K562 (cell line): ENCODE data around the gene HPSE2. TPM values are rescaled to one million over a fixed set of nuclear protein-coding genes. Genes with fewer than 3 reads are reported as not detected.

ENCODE experiments used
- ATAC-seq: fragments of 200-7000 bp; cut with Tn5 transposase; 3 replicates; pipeline ENCODE4 v1.9.1; 2020; ENCODE audit warnings: moderate library complexity
- BruUV-seq: library from RNA; stranded (reverse); fragments of 400-500 nt; replicated peaks from 2 replicates; lab custom pipeline; 2021; lab: Mats Ljungman, UMichigan
- CTCF ChIA-PET: fragments of 300-600 bp; formaldehyde crosslinking; extraction: SDS; loops from one replicate; lab custom pipeline; 2021; ENCODE audit warnings: low intra/inter-chr PET ratio; lab: Yijun Ruan, JAX
- POLR2A ChIA-PET: fragments of 300-600, 350-650 bp; sonication (Branson Sonifier 250); formaldehyde crosslinking; extraction: SDS; loops from one replicate; lab custom pipeline; 2021; ENCODE audit warnings: antibody characterized with exemption, inconsistent platforms; lab: Yijun Ruan, JAX
- DNase-seq, 4 experiments: peaks; one replicate each; pipeline versions ENCODE4 v3.0.0 to v3.0.0-alpha.2; 2011 to 2018; ENCODE audit warnings: low spot score in 3 of 4, mixed read lengths in 3 of 4; ENCODE audit errors: extremely low read depth in 1 of 4
- FAIRE-seq: peaks from 2 replicates; lab custom pipeline; 2011; peaks lifted over from hg19 to GRCh38; lab: Jason Lieb, UNC
- H2AFZ ChIP-seq: 2 replicates; pipeline ENCODE4 v1.6.0; 2011; ENCODE audit warnings: low read depth, low read length, control low read depth, inconsistent platforms
- H3K27ac ChIP-seq: fragments of 200-600 bp; 3 replicates; pipeline ENCODE4 v1.8.0; 2011; ENCODE audit warnings: low read depth, mild to moderate bottlenecking, control low read depth, inconsistent platforms, low read length, moderate library complexity, mixed read lengths; ENCODE audit errors: extremely low read depth
- H3K27me3 ChIP-seq, 2 experiments: fragments of 300-600 bp in 1 of 2; 2 replicates in 1 of 2; 3 replicates in 1 of 2; pipeline versions ENCODE4 v1.6.0 to v1.8.0; 2011; ENCODE audit warnings: inconsistent platforms in 2 of 2, low read length in 2 of 2, mild to moderate bottlenecking in 1 of 2, mixed read lengths in 1 of 2, moderate library complexity in 1 of 2; ENCODE audit not compliant: control insufficient read depth in 2 of 2, insufficient read depth in 2 of 2
- H3K36me3 ChIP-seq: fragments of 300-600 bp; 3 replicates; pipeline ENCODE4 v1.8.0; 2011; ENCODE audit warnings: mild to moderate bottlenecking, low read length, inconsistent platforms; ENCODE audit not compliant: control insufficient read depth, insufficient read depth
- H3K4me1 ChIP-seq, 2 experiments: fragments of 200-600 bp in 1 of 2; replicated peaks in 1 of 2; 2 replicates in 1 of 2; 3 replicates in 1 of 2; pipeline versions ENCODE4 v1.5.1 to v1.8.0; 2011; ENCODE audit warnings: inconsistent platforms in 2 of 2, low read length in 2 of 2, mild to moderate bottlenecking in 1 of 2, mixed read lengths in 1 of 2, moderate library complexity in 1 of 2; ENCODE audit not compliant: control insufficient read depth in 2 of 2, insufficient read depth in 2 of 2
- H3K4me2 ChIP-seq: 2 replicates; pipeline ENCODE4 v1.6.1; 2011; ENCODE audit warnings: low read length, control low read depth, inconsistent platforms, mixed read lengths; ENCODE audit not compliant: insufficient read depth
- H3K4me3 ChIP-seq: fragments of 200-600 bp; sonication (generic), shearing (Covaris generic); 2 replicates; pipeline ENCODE4 v1.5.1; 2016; ENCODE audit warnings: control low read depth, inconsistent platforms
- H3K79me2 ChIP-seq: fragments of 200-600 bp; 3 replicates; pipeline ENCODE4 v1.8.0; 2011; ENCODE audit warnings: low read length, inconsistent platforms; ENCODE audit not compliant: control insufficient read depth, insufficient read depth
- H3K9ac ChIP-seq, 2 experiments: 2 replicates each; pipeline versions ENCODE4 v1.6.0 to v1.6.1; 2011; ENCODE audit warnings: low read depth in 2 of 2, low read length in 2 of 2, control low read depth in 1 of 2, inconsistent platforms in 1 of 2, mild to moderate bottlenecking in 1 of 2, mixed read lengths in 1 of 2; ENCODE audit not compliant: insufficient read depth in 1 of 2
- H3K9me1 ChIP-seq: one replicate; pipeline ENCODE4 v1.6.0; 2011; ENCODE audit warnings: inconsistent platforms, mild to moderate bottlenecking, low read length, moderate library complexity; ENCODE audit not compliant: control insufficient read depth, insufficient read depth
- H3K9me3 ChIP-seq: replicated peaks from 2 replicates; pipeline ENCODE4 v1.5.1; 2011; ENCODE audit warnings: low read depth, low read length, inconsistent platforms; ENCODE audit not compliant: control insufficient read depth, insufficient read depth
- H4K20me1 ChIP-seq: replicated peaks from 2 replicates; pipeline ENCODE4 v1.6.1; 2011; ENCODE audit warnings: low read length, inconsistent platforms, mixed read lengths; ENCODE audit not compliant: control insufficient read depth, insufficient read depth
- RCOR1 ChIP-seq, 2 experiments: IDR thresholded peaks; 2 replicates each; pipeline ENCODE4 v1.6.1; 2012; ENCODE audit warnings: low read depth in 2 of 2, low read length in 2 of 2, borderline replicate concordance in 1 of 2, improper control_type of control experiment in 1 of 2
- ZNF121 ChIP-seq: sonication (generic); formaldehyde crosslinking; conservative IDR thresholded peaks from 2 replicates; pipeline ENCODE4 v1.8.0; 2022; ENCODE audit warnings: missing genetic modification reagents
- WGBS: fragments of 100-300 bp; shearing (Covaris generic); methylation state at CpG from one replicate; pipeline ENCODE4 v1.1.6; 2016; ENCODE audit warnings: low coverage, mixed read lengths; ENCODE audit not compliant: insufficient coverage; ENCODE audit errors: missing lambda C conversion rate; 5-methylcytosine and 5-hydroxymethylcytosine counted together
- in situ Hi-C: fragments of 300-500 bp; cut with MboI; formaldehyde crosslinking; loops from 4 replicates; pipeline ENCODE4 v1.15.0; 2018; ENCODE audit warnings: inconsistent platforms, mixed read lengths
- intact Hi-C: fragments of 100-400 bp; cut with micrococcal nuclease; formaldehyde crosslinking; loops from 2 replicates; pipeline ENCODE4 v1.14.2; 2022
- polyA plus RNA-seq, 8 experiments: library from polyadenylated mRNA; depleted of rRNA in 4 of 8; stranded (reverse) in 5 of 8; unstranded in 3 of 8; fragments of >200 nt; fragmentation: Nextera tagmentation in 2 of 8; fragmentation: Illumina TruSeq in 1 of 8; extraction: Ambion mirVana in 2 of 8; extraction: Trizol in 1 of 8; gene quantifications; 2 replicates each; pipeline versions ENCODE4 v1.2.1 to v1.2.3, GENCODE V29; 2011 to 2014; ENCODE audit warnings: inconsistent platforms in 1 of 8, missing spikeins in 1 of 8
- total RNA-seq, 7 experiments: library from RNA; depleted of rRNA in 6 of 7; stranded (reverse); fragments of >200 nt in 6 of 7; fragmentation: Illumina TruSeq in 2 of 7; extraction: Trizol in 2 of 7; gene quantifications; 2 replicates each; pipeline versions ENCODE4 v1.2.1 to v1.2.3, GENCODE V29; 2011 to 2021; ENCODE audit warnings: low replicate concordance in 1 of 7
- TF ChIP-seq, protein P1 (sequence below): IDR thresholded peaks from 2 replicates; pipeline ENCODE4 v1.6.1; 2016; ENCODE audit warnings: missing genetic modification characterization, missing compliant biosample characterization

HPSE2 gene
- total and polyA plus RNA-seq, 9 of the 15 experiments (the other 6 are each of a cell fraction or from before 2014, with no cell fraction given): 0.03 to 0.10 (median 0.04) TPM; not detected in 2

DNA sequence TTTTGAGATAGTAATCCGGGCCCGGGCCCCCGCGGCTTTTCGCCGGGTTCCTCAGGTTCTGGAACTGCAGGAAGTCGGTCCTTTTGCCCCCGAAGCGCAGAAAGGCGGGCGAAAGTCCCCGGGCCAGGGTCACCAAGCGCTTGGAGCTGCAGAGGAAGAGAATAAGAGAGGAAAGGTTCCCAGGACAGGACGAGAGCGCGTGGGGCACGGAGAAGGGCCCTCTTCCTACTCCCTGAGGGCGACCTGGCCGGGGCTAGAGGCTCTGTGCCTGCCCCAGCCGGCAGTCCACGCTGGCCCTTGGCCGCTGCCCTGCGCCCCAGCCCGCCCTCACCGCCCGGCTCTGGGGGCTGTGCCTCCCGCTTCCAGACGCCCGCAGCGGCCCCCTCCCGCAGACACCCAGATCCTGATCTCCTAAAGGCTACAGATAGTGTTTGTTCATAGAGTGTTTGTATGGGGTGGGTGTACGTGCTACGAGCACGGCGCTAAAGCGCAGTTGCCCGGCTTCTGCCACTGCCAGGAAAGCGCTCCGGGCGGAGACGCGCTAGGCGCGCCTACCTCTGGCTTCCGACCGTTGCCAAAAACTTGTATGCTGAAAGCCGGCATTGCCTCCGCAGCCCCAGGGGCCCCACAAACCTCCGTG, 3.2 kb downstream of the HPSE2 start:
- in situ Hi-C loops: no loop called here
- CTCF ChIA-PET: no interaction called here
- Histone ChIP-seq H3K36me3 (no peaks in the 10 kb centered on the region), H4K20me1 (no peaks in the 10 kb centered on the region), H3K9me3 (no peaks in the 10 kb centered on the region)
- no TSS peak for BruUV-seq
- intact Hi-C loops: no loop called here
- ATAC-seq: no peak
- TF ChIP-seq RCOR1 (IDR thresholded peaks at IDR 0.05; ENCODE audit: borderline replicate concordance in 1 of 2, low read depth in 2 of 2, low read length in 2 of 2) (no peak), ZNF121 (CRISPR knock-in tag) (no peak)
- TF ChIP-seq, protein P1, sequence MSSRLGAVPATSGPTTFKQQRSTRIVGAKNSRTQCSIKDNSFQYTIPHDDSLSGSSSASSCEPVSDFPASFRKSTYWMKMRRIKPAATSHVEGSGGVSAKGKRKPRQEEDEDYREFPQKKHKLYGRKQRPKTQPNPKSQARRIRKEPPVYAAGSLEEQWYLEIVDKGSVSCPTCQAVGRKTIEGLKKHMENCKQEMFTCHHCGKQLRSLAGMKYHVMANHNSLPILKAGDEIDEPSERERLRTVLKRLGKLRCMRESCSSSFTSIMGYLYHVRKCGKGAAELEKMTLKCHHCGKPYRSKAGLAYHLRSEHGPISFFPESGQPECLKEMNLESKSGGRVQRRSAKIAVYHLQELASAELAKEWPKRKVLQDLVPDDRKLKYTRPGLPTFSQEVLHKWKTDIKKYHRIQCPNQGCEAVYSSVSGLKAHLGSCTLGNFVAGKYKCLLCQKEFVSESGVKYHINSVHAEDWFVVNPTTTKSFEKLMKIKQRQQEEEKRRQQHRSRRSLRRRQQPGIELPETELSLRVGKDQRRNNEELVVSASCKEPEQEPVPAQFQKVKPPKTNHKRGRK (tag): no peak
- TF ChIP-seq, all 486 proteins: peak for 0
- FAIRE-seq: no peak
- Histone ChIP-seq H3K4me2 (no peak overlapping the region), H3K27ac (no peak overlapping the region), H3K4me3 (no peak overlapping the region), H3K9me1 (no peaks in the 10 kb centered on the region), H2AFZ (no peak overlapping the region), H3K27me3 (peaks cover 14 to 45% of the 10 kb centered on the region in 2 experiments; a peak in 3 of 5 replicates), H3K79me2 (no peaks in the 10 kb centered on the region), H3K9ac (no peak overlapping the region), H3K4me1 (peaks cover 0 to 12% of the 10 kb centered on the region in 2 experiments; a peak in 2 of 5 replicates)
- WGBS: 15% methylated on average over 22 of the region's 49 CpGs
- POLR2A ChIA-PET: interaction anchor here (0.6 kb wide), 1 partner anchor 546 kb away, joined by 3 read pairs; no protein-coding TSS in a partner anchor
- DNase-seq: no peak
